ENCODE measurements around the gene KRTCAP2. TPM values are rescaled to one million over a fixed set of nuclear protein-coding genes. Genes with fewer than 3 reads are reported as not detected.

KRTCAP2 gene
- total RNA-seq, 1 donor from 2014 or later: 237 TPM

DNA sequence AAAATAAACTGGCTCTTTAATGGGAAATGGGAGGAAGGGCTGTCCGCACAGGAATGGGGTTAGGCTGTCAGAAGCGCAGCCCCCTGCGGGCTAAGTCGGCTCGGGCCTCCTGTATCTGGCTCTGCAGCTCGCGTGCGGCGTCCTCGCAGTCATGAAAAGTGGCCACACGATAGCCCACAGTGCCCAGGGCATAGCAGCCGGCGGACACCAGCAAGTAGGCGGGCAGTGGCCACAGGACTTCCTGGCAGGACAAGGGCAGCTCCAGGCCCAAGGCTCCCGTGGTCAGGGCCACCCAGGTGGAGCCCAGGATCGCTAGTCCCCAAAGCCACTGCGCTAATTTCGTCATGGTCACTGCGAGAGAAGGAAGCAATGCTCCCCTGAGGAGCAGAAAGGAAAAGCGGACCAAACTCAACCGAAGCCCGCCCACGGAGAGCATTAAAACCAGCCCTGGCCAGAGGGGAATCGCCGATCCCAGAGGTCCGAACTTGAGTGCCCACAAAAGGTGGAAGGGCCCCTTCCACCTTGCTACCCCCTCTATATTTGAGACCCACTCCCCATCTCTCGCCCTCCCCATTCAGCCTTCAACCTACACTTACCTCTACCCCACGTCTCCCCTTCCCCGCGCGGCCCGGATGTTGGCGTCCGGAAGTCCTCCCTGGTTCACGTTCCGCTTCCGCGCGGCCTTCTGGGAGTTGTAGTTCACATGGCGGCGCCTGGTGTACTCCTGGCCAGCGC is 33.0 kb downstream of the KRTCAP2 start, which contains the start of gene DPM3:
TSS of gene DPM3 (minus strand) at position 637 of the 735 bp plus-strand sequence. CDS start at position 346, 291 bp downstream.
- Mint-ChIP-seq H3K27ac (peak within 1 kb of the TSS; percentile 94), H3K4me1 (ENCODE audit: low read depth) (peaks cover 28% of the 10 kb centered on the region), H3K9me3 (no peaks in the 10 kb centered on the region), H3K27me3 (ENCODE audit: low read depth) (no peaks in the 10 kb centered on the region), H3K4me3 (ENCODE audit: low read depth) (peak within 1 kb of the TSS; percentile 91), H3K36me3 (ENCODE audit: low read depth) (peaks cover 35% of the 10 kb centered on the region)
- intact Hi-C loops (cut with micrococcal nuclease): loop anchor here (5.0 kb wide), 1 partner anchor 918 kb away; the partner anchor contains the start of gene UBAP2L
- DNase-seq (ENCODE audit: low spot score): peak; percentile 81

DNA sequence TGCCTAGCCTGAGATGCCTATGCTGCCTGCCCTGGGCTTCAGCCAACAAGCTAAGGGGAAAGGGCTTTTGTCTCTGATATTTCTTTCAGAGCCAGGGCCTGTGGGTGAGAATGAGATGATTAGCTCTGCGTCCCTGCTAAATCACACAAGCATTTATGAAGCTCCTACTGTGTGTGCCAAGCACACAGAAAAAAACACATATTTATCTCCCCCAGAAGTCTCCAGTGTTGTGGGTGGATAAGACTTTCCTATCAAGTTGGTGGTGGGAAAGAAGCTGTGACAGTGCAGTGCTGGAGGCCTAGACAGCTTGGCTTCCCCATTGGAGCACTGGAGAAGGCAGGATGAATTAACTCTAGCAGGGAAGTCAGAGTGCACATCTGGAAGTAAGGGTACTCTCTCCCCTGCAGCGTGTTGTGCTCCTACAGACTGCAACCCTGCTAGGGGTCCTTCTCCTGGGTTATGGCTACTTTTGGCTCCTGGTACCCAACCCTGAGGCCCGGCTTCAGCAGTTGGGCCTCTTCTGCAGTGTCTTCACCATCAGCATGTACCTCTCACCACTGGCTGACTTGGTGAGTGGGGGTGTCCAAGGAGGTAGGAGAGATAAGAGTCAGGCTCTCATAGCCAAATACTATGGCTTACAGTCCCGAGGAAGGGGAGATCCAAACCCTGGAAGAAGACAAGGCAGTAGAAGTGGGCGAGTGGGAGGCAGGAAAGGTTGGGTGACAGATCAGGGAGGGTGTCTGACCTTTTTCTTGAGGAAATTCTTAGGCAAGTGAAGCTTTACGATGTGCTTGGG is 35.8 kb downstream of the KRTCAP2 start:
- Mint-ChIP-seq H3K36me3 (ENCODE audit: low read depth) (peaks cover 37% of the 10 kb centered on the region), H3K27me3 (ENCODE audit: low read depth) (no peaks in the 10 kb centered on the region), H3K27ac (peak overlapping the region; percentile 97), H3K4me3 (ENCODE audit: low read depth) (peak overlapping the region; percentile 91), H3K9me3 (no peaks in the 10 kb centered on the region), H3K4me1 (ENCODE audit: low read depth) (peaks cover 34% of the 10 kb centered on the region)
- no peak for DNase-seq (ENCODE audit: low spot score)
- intact Hi-C loops (cut with micrococcal nuclease): loop anchor here (5.0 kb wide), 1 partner anchor 915 kb away; the partner anchor contains the start of gene UBAP2L

DNA sequence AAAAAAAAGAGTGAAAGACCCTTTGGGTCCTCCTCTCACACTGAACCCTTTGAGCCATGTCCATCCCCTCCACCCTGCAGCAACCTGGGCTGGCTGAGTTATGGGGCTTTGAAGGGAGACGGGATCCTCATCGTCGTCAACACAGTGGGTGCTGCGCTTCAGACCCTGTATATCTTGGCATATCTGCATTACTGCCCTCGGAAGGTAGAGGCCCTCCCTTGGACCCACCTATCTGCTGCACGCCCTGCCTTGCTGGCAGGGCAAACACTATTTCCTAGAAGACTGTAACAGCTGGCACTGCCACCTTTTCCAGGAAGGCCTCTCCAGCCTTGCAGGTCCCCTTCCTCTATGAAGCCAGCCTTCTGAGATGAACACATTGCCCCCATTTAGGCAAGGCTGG is 36.4 kb downstream of the KRTCAP2 start:
- Mint-ChIP-seq H3K9me3 (no peaks in the 10 kb centered on the region), H3K4me1 (ENCODE audit: low read depth) (peaks cover 34% of the 10 kb centered on the region), H3K4me3 (ENCODE audit: low read depth) (peak overlapping the region; percentile 91), H3K27me3 (ENCODE audit: low read depth) (no peaks in the 10 kb centered on the region), H3K36me3 (ENCODE audit: low read depth) (peaks cover 37% of the 10 kb centered on the region), H3K27ac (peak overlapping the region; percentile 97)
- intact Hi-C loops (cut with micrococcal nuclease): loop anchor here (5.0 kb wide), 1 partner anchor 914 kb away; the partner anchor contains the start of gene UBAP2L
- DNase-seq (ENCODE audit: low spot score): no peak

DNA sequence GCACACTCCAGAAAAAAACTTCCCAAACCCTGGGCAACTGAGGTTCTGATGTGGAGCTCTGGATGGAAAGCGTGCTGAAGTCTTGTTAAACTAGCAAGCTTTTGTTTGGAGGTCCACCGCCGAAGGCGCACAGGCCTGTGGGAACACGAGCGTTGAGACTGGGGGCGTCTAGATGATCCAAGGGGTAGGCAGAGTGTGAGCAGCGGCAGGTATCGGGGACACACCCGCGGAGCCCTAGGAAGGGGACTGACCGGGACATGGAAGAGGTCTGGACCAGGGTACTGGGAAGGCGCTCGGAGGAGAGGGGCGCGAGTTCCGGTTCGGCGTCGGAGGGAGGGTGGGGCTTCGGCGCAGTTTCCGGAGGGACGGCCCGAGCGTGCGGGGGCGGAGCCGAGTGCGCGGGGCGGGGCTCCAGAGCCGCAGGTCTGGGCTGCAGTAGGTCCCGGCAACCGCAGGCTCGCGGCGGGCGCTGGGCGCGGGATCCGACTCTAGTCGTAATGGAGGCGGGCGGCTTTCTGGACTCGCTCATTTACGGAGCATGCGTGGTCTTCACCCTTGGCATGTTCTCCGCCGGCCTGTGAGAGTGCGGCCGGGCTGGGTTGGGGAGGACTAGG is 37.6 kb downstream of the KRTCAP2 start, which contains the start of gene SLC50A1:
TSS of gene SLC50A1 (plus strand) at position 438 of the 614 bp plus-strand sequence. CDS start at position 498, 60 bp downstream.
- H3K27me3 Mint-ChIP-seq (ENCODE audit: low read depth): peaks cover 2% of the 10 kb centered on the region
- H3K4me1 Mint-ChIP-seq (ENCODE audit: low read depth): peaks cover 32% of the 10 kb centered on the region
- peaks cover 37% of the 10 kb centered on the region for H3K36me3 Mint-ChIP-seq (ENCODE audit: low read depth)
- H3K4me3 Mint-ChIP-seq (ENCODE audit: low read depth): peak within 1 kb of the TSS; percentile 91
- peak; percentile 92 for DNase-seq (ENCODE audit: low spot score)
- peak within 1 kb of the TSS; percentile 97 for H3K27ac Mint-ChIP-seq
- intact Hi-C loops (cut with micrococcal nuclease): loop anchor here (2.0 to 5.0 kb wide), 3 partner anchors 37 to 913 kb away; partner anchors contain the start of genes KRTCAP2, TRIM46 and UBAP2L
- no peaks in the 10 kb centered on the region for H3K9me3 Mint-ChIP-seq

DNA sequence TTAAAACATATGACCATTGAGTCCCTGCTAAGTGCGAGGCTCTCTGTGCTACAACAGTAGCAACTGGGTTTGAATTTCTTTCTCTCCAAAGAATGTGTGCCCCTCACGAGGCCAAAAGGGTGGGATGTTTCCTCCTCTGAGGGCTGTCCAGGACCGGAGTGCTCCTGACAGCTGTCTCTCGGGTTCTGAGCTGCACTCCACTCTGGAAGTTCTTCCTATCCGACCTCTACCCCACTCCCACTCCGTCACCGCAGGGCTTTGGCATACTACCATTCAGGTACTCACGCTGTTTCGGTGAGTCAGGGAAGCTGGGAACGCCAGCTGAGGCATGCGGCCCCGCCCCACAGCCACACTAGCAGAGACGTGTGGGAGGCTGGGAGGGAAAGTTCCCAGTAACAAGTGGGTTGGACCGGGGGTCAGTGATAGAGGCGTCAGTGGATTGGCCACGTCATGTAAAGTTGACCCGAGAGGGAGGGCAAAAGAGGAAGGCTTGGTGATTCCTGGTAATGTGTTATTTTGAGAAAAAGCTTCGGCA is 38.2 kb downstream of the KRTCAP2 start:
- Mint-ChIP-seq H3K27me3 (ENCODE audit: low read depth) (peaks cover 3% of the 10 kb centered on the region), H3K9me3 (no peaks in the 10 kb centered on the region), H3K27ac (peak overlapping the region; percentile 97), H3K36me3 (ENCODE audit: low read depth) (peaks cover 33% of the 10 kb centered on the region), H3K4me1 (ENCODE audit: low read depth) (peaks cover 30% of the 10 kb centered on the region), H3K4me3 (ENCODE audit: low read depth) (peak overlapping the region; percentile 91)
- DNase-seq (ENCODE audit: low spot score): peak; percentile 31
- intact Hi-C loops (cut with micrococcal nuclease): loop anchor here (2.0 to 5.0 kb wide), 3 partner anchors 38 to 913 kb away; partner anchors contain the start of genes KRTCAP2, TRIM46 and UBAP2L

DNA sequence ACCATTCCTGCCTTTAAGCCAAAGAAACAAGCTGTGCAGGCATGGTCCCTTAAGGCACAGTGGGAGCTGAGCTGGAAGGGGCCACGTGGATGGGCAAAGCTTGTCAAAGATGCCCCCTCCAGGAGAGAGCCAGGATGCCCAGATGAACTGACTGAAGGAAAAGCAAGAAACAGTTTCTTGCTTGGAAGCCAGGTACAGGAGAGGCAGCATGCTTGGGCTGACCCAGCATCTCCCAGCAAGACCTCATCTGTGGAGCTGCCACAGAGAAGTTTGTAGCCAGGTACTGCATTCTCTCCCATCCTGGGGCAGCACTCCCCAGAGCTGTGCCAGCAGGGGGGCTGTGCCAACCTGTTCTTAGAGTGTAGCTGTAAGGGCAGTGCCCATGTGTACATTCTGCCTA is 38.8 kb downstream of the KRTCAP2 start:
- intact Hi-C loops (cut with micrococcal nuclease): loop anchor here (2.0 kb wide), 2 partner anchors 38 to 50 kb away; partner anchors contain the start of genes KRTCAP2 and TRIM46
- Mint-ChIP-seq H3K9me3 (no peaks in the 10 kb centered on the region), H3K27me3 (ENCODE audit: low read depth) (peaks cover 3% of the 10 kb centered on the region), H3K27ac (no peak overlapping the region), H3K36me3 (ENCODE audit: low read depth) (peaks cover 27% of the 10 kb centered on the region), H3K4me3 (ENCODE audit: low read depth) (peak overlapping the region; percentile 91), H3K4me1 (ENCODE audit: low read depth) (peaks cover 30% of the 10 kb centered on the region)
- no peak for DNase-seq (ENCODE audit: low spot score)

DNA sequence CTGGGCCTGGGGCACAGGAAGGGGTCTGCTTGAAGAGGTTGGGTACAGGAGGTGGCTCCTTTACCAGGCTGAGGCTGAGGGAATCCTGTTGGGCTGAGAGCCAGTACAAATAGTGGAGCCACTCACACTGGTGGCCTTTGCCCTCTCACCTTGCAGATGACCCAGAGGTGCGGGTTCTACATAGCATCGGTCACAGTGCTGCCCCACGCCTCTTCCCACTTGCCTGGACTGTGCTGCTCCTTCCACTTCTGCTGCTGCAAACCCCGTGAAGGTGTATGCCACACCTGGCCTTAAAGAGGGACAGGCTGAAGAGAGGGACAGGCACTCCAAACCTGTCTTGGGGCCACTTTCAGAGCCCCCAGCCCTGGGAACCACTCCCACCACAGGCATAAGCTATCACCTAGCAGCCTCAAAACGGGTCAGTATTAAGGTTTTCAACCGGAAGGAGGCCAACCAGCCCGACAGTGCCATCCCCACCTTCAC is 39.3 kb downstream of the KRTCAP2 start:
- H3K27me3 Mint-ChIP-seq (ENCODE audit: low read depth): peaks cover 8% of the 10 kb centered on the region
- H3K36me3 Mint-ChIP-seq (ENCODE audit: low read depth): peaks cover 25% of the 10 kb centered on the region
- H3K4me3 Mint-ChIP-seq (ENCODE audit: low read depth): no peak overlapping the region
- no peak for DNase-seq (ENCODE audit: low spot score)
- peaks cover 28% of the 10 kb centered on the region for H3K4me1 Mint-ChIP-seq (ENCODE audit: low read depth)
- H3K9me3 Mint-ChIP-seq: no peaks in the 10 kb centered on the region
- no peak overlapping the region for H3K27ac Mint-ChIP-seq
- intact Hi-C loops (cut with micrococcal nuclease): loop anchor here (2.0 kb wide), 2 partner anchors 39 to 49 kb away; partner anchors contain the start of genes KRTCAP2 and TRIM46

DNA sequence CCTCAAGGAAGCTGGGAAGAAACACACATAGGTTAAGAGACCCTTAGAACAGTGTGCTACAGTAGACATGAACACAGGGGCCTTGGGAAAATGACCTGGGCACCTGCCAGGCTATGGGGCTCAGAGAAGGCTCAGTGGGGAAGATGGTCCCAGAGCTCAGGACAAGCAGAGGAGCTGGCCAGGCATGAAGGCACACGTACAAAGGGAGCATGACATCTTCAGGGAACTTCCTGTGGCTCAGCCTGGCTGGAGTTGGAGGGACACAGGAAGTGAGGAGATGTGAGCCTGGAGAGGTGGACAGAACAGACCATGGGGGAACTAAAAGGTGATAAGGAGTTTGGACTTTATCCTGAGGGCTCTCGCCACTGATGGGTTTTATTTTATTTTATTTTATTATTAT is 41.2 kb downstream of the KRTCAP2 start:
- no peak for DNase-seq (ENCODE audit: low spot score)
- Mint-ChIP-seq H3K4me3 (ENCODE audit: low read depth) (no peak overlapping the region), H3K27ac (no peak overlapping the region), H3K4me1 (ENCODE audit: low read depth) (peaks cover 26% of the 10 kb centered on the region), H3K36me3 (ENCODE audit: low read depth) (peaks cover 8% of the 10 kb centered on the region), H3K9me3 (no peaks in the 10 kb centered on the region), H3K27me3 (ENCODE audit: low read depth) (peaks cover 25% of the 10 kb centered on the region)
- intact Hi-C loops (cut with micrococcal nuclease): no loop called here

DNA sequence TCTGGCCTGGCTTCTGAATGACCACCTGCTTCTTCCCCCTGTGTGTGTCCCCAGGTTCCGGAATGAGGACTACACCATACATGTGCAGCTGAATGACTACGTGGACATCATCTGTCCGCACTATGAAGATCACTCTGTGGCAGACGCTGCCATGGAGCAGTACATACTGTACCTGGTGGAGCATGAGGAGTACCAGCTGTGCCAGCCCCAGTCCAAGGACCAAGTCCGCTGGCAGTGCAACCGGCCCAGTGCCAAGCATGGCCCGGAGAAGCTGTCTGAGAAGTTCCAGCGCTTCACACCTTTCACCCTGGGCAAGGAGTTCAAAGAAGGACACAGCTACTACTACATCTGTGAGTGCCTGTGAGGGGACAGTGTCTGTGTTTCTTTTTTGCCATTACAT is 41.8 kb downstream of the KRTCAP2 start:
- H3K9me3 Mint-ChIP-seq: no peaks in the 10 kb centered on the region
- intact Hi-C loops (cut with micrococcal nuclease): no loop called here
- no peak overlapping the region for H3K27ac Mint-ChIP-seq
- no peak for DNase-seq (ENCODE audit: low spot score)
- peaks cover 8% of the 10 kb centered on the region for H3K36me3 Mint-ChIP-seq (ENCODE audit: low read depth)
- H3K4me1 Mint-ChIP-seq (ENCODE audit: low read depth): peaks cover 27% of the 10 kb centered on the region
- peaks cover 31% of the 10 kb centered on the region for H3K27me3 Mint-ChIP-seq (ENCODE audit: low read depth)
- no peak overlapping the region for H3K4me3 Mint-ChIP-seq (ENCODE audit: low read depth)

DNA sequence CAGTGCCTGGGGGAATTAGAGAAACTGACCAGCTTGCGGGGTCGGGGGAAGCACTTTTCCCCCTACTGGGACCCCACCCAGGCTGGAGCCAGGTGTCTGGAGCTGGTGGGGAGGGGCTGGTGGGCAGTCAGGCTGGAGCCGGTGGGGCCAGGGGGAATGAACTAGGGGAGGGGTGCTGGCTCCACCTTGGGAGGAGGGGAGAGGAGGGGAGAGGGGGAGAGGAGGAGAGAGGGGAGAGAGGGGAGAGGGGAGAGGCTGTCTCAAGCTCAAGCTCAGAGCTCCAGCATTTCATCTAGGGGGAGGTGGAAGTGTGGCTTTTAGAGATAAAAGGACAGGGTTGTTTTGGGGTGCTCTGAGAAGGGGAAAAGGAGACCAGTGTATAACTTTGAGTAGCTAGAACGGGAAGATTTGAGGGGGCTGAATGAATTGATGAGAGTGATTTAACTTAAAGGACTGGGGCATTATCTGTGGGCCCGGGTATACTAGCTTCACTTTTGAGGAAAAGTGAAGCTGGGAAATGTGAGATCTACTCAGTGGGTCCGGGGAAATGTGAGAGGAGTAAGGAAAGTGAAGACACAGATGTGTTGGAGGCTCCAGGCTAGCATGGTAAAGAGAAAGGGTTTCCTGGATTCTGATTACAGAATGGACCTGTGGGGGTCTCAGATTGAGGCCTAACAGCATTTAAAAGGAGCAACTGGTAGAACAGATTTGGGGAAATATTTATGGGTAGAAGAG is 42.7 kb downstream of the KRTCAP2 start:
- peaks cover 34% of the 10 kb centered on the region for H3K27me3 Mint-ChIP-seq (ENCODE audit: low read depth)
- intact Hi-C loops (cut with micrococcal nuclease): no loop called here
- no peaks in the 10 kb centered on the region for H3K9me3 Mint-ChIP-seq
- H3K4me1 Mint-ChIP-seq (ENCODE audit: low read depth): peaks cover 27% of the 10 kb centered on the region
- H3K4me3 Mint-ChIP-seq (ENCODE audit: low read depth): no peak overlapping the region
- DNase-seq (ENCODE audit: low spot score): no peak
- H3K27ac Mint-ChIP-seq: no peak overlapping the region
- H3K36me3 Mint-ChIP-seq (ENCODE audit: low read depth): peaks cover 5% of the 10 kb centered on the region

DNA sequence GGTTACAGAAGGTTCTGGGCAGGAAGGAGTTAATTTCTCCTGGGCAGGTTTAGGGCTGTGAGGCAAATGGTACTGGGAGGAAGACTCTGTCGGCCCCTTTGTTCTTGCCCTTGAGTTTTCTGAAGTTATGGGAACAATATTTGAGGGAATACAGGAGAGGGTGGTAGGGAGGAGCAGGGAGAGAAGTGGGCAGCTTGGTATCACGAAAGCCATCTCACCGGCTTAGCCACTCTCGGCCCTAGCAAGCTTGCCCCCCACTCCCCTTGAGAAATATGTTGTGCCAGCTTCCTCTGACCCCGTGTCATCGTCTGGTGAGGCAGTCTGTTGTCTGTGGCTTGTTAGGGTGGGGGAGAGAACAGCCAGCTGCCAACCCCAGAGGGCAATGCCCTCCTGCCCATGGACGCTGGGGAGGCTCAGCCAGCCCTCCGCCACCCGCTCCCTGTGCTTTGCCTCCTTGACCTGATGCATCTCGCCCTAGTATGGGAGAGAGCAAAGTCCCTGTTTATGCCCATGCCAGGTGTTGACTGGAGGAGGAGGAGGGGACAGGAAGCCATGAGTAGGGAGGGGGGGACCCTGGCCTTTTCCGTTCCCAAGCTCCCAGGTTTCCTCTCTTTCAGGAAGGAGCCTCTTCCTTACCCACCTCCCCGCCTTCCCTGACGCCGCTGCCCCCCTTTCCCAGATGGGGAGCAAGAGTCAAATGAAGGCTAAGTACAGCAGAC is 44.2 kb downstream of the KRTCAP2 start:
- no peak for DNase-seq (ENCODE audit: low spot score)
- no peaks in the 10 kb centered on the region for H3K9me3 Mint-ChIP-seq
- no peak overlapping the region for H3K4me3 Mint-ChIP-seq (ENCODE audit: low read depth)
- no peaks in the 10 kb centered on the region for H3K36me3 Mint-ChIP-seq (ENCODE audit: low read depth)
- intact Hi-C loops (cut with micrococcal nuclease): no loop called here
- H3K27me3 Mint-ChIP-seq (ENCODE audit: low read depth): peaks cover 44% of the 10 kb centered on the region
- H3K4me1 Mint-ChIP-seq (ENCODE audit: low read depth): peaks cover 18% of the 10 kb centered on the region
- no peak overlapping the region for H3K27ac Mint-ChIP-seq
